ENCODE results near the gene DDIAS. TPM values are rescaled to one million over a fixed set of nuclear protein-coding genes. Genes with fewer than 3 reads are reported as not detected.

Gene DDIAS
- total and polyA plus RNA-seq, 9 of the 15 experiments (the other 6 are each of a cell fraction or from before 2014, with no cell fraction given), result 9.4 to 27.2 (median 23.3) TPM

DNA sequence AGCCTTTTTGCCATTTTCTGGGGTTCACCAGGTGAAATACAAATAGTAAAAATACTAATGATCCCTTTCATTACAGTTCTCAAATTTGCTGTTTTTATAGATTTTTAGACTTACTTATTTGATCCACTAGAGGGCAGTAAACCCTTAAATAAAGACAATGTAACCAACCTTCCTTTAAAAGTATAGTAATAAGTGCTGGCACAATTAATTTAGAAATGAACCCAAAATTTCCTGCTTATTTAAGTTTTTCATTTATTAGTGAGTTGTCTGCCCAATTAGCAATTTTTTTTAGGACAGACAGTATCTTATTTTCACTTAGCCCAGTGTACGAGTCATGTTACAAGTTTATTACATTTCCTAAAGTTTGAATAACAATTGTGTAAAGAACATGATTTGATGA, 4.7 kb downstream of the DDIAS start:
- Histone ChIP-seq H3K4me2 (ENCODE audit: insufficient read depth, low read length) (no peak overlapping the region), H4K20me1 (replicated peaks; ENCODE audit: control insufficient read depth, insufficient read depth, low read length) (no peaks in the 10 kb centered on the region), H2AFZ (ENCODE audit: low read depth, low read length) (no peak overlapping the region), H3K4me1 (replicated peaks in 1 of 2; ENCODE audit: control insufficient read depth in 2 of 2, insufficient read depth in 2 of 2, low read length in 2 of 2) (peaks cover under 1 to 17% of the 10 kb centered on the region in 2 experiments; a peak in 3 of 5 replicates), H3K9me3 (replicated peaks; ENCODE audit: control insufficient read depth, insufficient read depth, low read depth, low read length) (no peaks in the 10 kb centered on the region), H3K27ac (ENCODE audit: extremely low read depth, low read depth, low read length) (no peak overlapping the region), H3K79me2 (ENCODE audit: control insufficient read depth, insufficient read depth, low read length) (peaks cover 82% of the 10 kb centered on the region), H3K9ac (ENCODE audit: insufficient read depth in 1 of 2, low read depth in 2 of 2, low read length in 2 of 2) (no peak overlapping the region), H3K27me3 (ENCODE audit: control insufficient read depth in 2 of 2, insufficient read depth in 2 of 2, low read length in 2 of 2) (no peaks in the 10 kb centered on the region), H3K36me3 (ENCODE audit: control insufficient read depth, insufficient read depth, low read length) (peaks cover 2% of the 10 kb centered on the region; the same call in 2 of the 3 replicates), H3K4me3 (no peak overlapping the region), H3K9me1 (ENCODE audit: control insufficient read depth, insufficient read depth, low read length) (no peaks in the 10 kb centered on the region)
- ATAC-seq, result no peak
- intact Hi-C loops (cut with micrococcal nuclease), result loop anchor here (1.0 to 10.0 kb wide), 6 partner anchors 86 to 909 kb away; partner anchors contain the start of genes ANKRD42 and RAB30
- WGBS (ENCODE audit: insufficient coverage, low coverage, missing lambda C conversion rate), result 81% methylated on average over 1 of the region's 1 CpG
- no peak for FAIRE-seq
- ChIA-PET POLR2A (interaction anchor here (0.6 kb wide), 1 partner anchor 234 kb away, joined by 4 read pairs; no protein-coding TSS in a partner anchor), CTCF (ENCODE audit: low intra/inter-chr PET ratio) (interaction anchor here (0.6 to 2.3 kb wide), 3 partner anchors 172 to 911 kb away, joined by 4 to 14 read pairs (median 7); no protein-coding TSS in a partner anchor)
- BruUV-seq (replicated peaks), result no TSS peak
- DNase-seq (ENCODE audit: extremely low read depth in 1 of 4, low spot score in 3 of 4), result peak in 1 of 4 experiments; percentile 12
- in situ Hi-C loops (cut with MboI), result loop anchor here (25.0 kb wide), 1 partner anchor 331 kb away; no protein-coding TSS in a partner anchor
- TF ChIP-seq, protein P1, sequence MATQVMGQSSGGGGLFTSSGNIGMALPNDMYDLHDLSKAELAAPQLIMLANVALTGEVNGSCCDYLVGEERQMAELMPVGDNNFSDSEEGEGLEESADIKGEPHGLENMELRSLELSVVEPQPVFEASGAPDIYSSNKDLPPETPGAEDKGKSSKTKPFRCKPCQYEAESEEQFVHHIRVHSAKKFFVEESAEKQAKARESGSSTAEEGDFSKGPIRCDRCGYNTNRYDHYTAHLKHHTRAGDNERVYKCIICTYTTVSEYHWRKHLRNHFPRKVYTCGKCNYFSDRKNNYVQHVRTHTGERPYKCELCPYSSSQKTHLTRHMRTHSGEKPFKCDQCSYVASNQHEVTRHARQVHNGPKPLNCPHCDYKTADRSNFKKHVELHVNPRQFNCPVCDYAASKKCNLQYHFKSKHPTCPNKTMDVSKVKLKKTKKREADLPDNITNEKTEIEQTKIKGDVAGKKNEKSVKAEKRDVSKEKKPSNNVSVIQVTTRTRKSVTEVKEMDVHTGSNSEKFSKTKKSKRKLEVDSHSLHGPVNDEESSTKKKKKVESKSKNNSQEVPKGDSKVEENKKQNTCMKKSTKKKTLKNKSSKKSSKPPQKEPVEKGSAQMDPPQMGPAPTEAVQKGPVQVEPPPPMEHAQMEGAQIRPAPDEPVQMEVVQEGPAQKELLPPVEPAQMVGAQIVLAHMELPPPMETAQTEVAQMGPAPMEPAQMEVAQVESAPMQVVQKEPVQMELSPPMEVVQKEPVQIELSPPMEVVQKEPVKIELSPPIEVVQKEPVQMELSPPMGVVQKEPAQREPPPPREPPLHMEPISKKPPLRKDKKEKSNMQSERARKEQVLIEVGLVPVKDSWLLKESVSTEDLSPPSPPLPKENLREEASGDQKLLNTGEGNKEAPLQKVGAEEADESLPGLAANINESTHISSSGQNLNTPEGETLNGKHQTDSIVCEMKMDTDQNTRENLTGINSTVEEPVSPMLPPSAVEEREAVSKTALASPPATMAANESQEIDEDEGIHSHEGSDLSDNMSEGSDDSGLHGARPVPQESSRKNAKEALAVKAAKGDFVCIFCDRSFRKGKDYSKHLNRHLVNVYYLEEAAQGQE (IDR thresholded peaks at IDR 0.05; ENCODE audit: borderline replicate concordance), result peak; percentile 47; the same call in 1 of the 2 replicates
- TF ChIP-seq, protein P1 (CRISPR knock-in tag; IDR thresholded peaks at IDR 0.05; ENCODE audit: low read depth), result no peak
- TF ChIP-seq, protein P2, sequence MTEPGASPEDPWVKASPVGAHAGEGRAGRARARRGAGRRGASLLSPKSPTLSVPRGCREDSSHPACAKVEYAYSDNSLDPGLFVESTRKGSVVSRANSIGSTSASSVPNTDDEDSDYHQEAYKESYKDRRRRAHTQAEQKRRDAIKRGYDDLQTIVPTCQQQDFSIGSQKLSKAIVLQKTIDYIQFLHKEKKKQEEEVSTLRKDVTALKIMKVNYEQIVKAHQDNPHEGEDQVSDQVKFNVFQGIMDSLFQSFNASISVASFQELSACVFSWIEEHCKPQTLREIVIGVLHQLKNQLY (CRISPR knock-in tag; conservative IDR thresholded peaks at IDR 0.05), result no peak
- TF ChIP-seq ZNF589 (CRISPR knock-in tag; IDR thresholded peaks at IDR 0.05; ENCODE audit: low read depth), result no peak
- TF ChIP-seq, protein P3, sequence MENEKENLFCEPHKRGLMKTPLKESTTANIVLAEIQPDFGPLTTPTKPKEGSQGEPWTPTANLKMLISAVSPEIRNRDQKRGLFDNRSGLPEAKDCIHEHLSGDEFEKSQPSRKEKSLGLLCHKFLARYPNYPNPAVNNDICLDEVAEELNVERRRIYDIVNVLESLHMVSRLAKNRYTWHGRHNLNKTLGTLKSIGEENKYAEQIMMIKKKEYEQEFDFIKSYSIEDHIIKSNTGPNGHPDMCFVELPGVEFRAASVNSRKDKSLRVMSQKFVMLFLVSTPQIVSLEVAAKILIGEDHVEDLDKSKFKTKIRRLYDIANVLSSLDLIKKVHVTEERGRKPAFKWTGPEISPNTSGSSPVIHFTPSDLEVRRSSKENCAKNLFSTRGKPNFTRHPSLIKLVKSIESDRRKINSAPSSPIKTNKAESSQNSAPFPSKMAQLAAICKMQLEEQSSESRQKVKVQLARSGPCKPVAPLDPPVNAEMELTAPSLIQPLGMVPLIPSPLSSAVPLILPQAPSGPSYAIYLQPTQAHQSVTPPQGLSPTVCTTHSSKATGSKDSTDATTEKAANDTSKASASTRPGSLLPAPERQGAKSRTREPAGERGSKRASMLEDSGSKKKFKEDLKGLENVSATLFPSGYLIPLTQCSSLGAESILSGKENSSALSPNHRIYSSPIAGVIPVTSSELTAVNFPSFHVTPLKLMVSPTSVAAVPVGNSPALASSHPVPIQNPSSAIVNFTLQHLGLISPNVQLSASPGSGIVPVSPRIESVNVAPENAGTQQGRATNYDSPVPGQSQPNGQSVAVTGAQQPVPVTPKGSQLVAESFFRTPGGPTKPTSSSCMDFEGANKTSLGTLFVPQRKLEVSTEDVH (IDR thresholded peaks at IDR 0.05; ENCODE audit: low read depth, partially characterized antibody), result peak; percentile 15
- no peak for TF ChIP-seq POLR3A (IDR thresholded peaks at IDR 0.05; ENCODE audit: borderline replicate concordance, extremely low read depth, insufficient read depth, insufficient read length)
- TF ChIP-seq FOXM1 (IDR thresholded peaks at IDR 0.05; ENCODE audit: low read depth), result no peak
- TF ChIP-seq FOXM1 (CRISPR knock-in tag; IDR thresholded peaks at IDR 0.05; ENCODE audit: low read depth), result no peak
- no peak for TF ChIP-seq THRAP3 (IDR thresholded peaks at IDR 0.05; ENCODE audit: borderline replicate concordance)
- TF ChIP-seq CTBP1 (IDR thresholded peaks at IDR 0.05; ENCODE audit: borderline replicate concordance), result no peak
